NCI-H187 treated with DMSO at 0.1 percent for 48 hours (cell line): ENCODE measurements around the gene ITLN2.
"Not testable (repeated sequence)": the region's sequence is repeated elsewhere in the genome, so short reads cannot be mapped to it uniquely, and the experiment has no call there.

ENCODE experiments used
- DNase-seq: peaks from one replicate; lab custom pipeline; 2025; lab: John Stamatoyannopoulos, UW

Gene ITLN2

DNA sequence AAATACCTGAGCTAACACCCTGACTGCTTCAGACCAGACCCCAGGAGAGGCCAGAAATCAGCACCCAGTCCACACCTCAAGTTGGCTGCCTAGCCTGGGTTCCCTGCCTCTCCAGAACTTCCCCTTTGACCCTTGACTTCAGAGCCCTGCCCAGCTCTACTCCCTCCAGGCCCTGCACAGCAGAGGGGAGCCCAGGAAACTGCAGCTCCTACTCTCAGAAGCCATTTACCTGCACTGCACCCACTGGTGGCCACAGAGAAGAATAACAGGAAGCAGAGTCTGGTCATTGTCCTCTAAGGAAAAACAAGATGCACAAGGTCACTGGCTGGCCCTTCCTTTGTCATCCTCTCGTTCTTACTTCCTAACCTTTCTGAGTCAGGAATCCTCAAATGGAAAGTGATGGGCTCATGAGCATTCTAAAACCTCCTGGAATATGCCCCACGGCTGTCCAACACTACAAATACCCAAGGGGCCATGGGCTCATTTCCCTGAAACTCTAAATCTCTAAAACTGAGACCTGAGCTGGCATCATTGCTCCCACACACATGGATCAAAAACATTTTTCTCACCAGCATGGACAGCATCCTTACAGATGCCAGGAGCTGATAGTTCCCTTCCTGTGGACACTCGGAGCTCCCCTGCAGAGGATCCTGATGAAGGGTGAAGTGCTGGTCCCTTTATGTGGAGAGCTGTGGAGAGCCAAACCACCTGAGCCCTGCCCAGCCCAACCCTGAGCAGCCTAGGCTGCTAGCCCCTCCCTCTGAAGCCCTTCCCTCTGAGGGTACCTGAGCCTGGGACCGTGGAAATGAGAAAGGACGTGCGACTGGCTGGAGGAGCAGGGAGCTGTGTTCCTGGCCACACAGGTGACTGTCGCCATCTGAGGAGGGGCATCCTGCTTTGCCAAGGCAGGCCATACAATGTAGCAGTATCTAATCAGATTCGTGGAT, at the start of gene ITLN2:
Gene ITLN2 (minus strand): TSS at position 652 of the 947 bp plus-strand sequence. CDS start 68 bp downstream, at position 584.
- no peak for DNase-seq

DNA sequence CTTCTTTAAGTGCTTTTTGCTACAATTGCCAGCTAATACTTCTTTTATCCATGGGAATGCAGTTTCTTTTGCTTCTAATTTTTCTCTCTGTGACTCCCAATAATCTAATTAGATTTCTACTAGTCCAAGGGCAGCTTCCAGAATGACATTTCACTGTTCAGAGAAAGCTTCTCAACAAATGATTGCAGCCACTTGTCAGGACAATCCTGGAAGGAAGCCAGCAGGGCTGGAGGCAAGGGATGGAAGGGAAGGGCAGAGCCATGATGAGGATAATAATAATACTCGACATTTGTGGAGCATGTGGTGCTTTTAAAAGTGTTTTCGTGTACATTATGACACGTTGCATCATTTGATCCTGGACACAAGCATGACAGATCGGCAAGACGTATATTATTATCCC, 46.9 kb upstream of the ITLN2 start:
- no peak for DNase-seq

- no peak for DNase-seq
Measured at GRCh38 chr1:161000736-161001480, 46.3 kb upstream of the ITLN2 start.

- DNase-seq = no peak
Measured at GRCh38 chr1:160999376-160999775, 44.8 kb upstream of the ITLN2 start.

GRCh38 chr1:160997323-160998038, 42.9 kb upstream of the ITLN2 start:
- DNase-seq = no peak

GRCh38 chr1:160996178-160996577, 41.6 kb upstream of the ITLN2 start:
- DNase-seq = no peak

- no peak for DNase-seq
Measured at GRCh38 chr1:160993544-160994193, 39.1 kb upstream of the ITLN2 start.

DNA sequence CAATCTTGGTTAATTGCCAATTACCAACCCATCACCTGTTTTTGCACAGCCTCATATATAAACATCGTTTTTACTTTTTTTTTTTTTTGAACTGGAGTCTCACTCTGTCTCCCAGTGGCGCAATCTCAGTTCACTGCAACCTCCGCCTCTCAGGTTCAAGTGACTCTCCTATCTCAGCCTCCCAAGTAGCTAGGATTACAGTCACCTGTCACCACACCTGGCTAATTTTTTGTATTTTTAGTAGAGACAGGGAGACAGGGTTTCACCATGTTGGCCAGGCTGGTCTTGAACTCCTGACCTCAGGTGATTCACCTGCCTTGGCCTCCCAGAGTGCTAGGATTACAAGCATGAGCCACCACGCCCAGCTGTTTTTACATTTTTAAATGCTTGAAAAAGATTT, 37.4 kb upstream of the ITLN2 start:
- not testable (repeated sequence) for DNase-seq

DNA sequence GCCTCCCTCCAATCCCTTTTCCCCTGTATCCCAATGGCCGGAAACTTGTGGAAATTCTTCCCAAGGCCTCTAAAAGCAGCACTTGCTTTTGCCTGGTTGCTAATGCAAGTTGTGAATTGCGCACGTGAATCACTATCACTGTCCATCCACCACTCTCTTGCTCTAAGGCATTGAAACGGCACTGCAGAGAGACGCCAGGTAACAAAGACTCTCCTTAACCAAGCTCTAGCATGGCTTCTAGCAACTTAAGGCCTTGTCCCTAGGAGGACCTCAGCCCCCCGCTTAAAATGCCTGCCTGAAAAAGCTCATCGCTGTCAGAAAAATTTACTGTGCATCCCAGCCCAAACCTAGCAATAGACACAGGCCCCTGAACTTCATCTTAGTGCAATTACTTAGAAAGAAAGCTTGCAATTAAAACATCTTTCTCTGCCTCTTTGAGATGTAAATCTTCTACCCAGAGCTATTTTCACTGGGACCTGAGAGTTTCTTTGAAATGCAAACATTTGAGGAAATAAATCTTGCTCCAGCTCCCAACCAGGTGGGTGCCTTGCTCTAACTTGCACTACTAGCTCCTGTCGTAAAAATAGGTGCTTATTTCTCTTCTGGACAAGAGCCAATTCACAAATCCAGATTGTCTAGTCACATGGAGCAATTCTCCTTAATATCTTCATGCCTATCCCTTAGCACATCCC, 32.9 kb upstream of the ITLN2 start:
- DNase-seq = no peak

GRCh38 chr1:160985723-160986122, 31.1 kb upstream of the ITLN2 start:
- no peak for DNase-seq

- no peak for DNase-seq
Measured at GRCh38 chr1:160981584-160982411, 27.2 kb upstream of the ITLN2 start.

DNA sequence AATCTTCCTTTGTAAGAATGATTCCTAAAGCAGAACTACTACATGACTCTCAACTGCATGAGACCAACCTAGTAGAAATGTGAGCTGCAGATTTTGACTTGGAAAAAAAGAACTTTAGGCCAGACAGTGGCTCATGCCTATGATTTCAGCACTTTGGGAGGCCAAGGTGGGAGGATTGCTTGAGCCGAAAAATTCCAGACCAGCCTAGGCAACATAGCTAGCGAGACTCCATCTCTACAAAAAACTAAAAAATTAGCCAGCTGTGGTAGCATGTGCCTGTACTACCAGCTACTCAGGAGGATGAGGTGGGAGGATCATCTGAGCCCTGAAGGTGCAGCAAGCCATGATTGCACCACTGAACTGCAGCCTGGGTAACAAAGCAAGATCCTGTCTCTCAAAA, 24.7 kb upstream of the ITLN2 start:
- DNase-seq = no peak

DNA sequence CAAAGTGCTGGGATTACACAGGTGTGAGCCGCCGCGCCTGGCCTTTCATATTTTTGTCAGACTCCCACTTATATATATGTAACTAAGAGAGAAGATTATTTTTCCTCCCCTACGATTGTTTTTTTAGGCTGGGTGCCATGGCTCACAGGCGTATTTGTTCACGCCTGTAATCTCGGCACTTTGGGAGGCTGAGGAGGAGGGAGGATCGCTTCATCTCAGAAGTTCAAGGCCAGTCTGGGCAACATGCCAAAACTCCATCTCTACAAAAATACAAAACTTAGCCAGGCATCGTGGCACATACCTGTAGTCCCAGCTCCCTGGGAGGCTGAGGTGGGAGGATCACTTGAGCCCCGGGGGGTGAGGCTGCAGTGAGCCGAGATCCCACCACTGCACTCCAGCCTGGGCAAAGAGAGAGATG, 23.9 kb upstream of the ITLN2 start:
- no peak for DNase-seq

- no peak for DNase-seq
Measured at GRCh38 chr1:160975026-160975425, 20.4 kb upstream of the ITLN2 start.

DNA sequence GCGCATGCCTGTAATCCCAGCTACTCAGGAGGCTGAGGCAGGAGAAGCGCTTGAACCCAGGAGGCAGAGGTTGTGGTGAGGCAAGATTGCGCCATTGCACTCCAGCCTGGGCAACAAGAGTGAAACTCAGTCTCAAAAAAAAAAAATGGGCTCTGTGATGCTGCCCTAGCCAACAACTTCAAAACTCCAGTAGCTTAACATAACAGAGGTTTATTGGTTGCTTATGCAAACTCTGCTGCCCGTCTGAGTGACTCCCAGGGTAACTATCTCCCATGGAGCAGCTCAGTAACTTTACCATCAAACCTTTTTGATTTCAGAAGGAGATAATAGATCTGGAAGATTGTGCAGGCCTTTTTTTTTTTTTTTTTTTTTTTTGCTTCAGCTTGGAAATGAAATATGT, 18.9 kb upstream of the ITLN2 start:
- no peak for DNase-seq

GRCh38 chr1:160972939-160973338, 18.3 kb upstream of the ITLN2 start:
- DNase-seq = no peak

GRCh38 chr1:160971618-160972056, 17.0 kb upstream of the ITLN2 start:
- no peak for DNase-seq

DNA sequence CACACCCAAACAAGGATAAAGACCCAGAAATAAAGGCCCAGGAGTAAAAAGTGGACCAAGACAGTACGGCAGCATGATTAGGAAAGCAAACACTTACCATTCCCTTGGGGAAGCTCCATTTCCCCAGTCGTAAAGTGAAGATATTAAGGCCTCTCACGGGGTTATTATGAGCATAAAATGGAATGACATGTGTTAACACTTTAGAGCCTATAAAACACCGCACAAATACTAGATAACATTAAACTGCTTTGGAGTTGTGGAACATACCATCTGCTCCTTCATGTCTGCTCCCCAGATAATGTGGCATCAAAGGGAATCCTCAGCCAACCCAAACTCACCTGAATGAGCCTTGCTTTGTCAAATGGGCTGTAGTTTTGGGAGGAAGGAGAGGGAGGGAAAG, 8.9 kb upstream of the ITLN2 start:
- DNase-seq = peak; percentile 69

DNA sequence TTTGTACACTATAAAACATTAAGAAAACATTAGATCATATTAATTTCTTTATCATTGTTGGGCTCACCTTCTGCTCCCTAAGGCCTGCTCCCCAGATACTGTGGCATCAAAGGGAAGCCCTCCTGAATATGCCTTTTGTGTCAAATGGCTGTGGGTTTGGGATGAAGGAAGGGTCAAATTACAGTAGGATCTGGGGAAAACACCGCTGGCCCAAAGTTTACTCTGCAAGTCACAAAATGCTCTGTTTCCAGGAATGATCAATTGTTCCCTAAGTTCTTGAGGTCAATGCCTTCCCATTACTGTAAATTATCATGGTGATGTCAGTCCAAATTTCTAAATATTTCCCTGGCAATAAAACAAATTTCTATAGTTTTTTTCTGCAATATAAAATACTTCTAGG, 6.8 kb upstream of the ITLN2 start:
- DNase-seq = no peak

DNA sequence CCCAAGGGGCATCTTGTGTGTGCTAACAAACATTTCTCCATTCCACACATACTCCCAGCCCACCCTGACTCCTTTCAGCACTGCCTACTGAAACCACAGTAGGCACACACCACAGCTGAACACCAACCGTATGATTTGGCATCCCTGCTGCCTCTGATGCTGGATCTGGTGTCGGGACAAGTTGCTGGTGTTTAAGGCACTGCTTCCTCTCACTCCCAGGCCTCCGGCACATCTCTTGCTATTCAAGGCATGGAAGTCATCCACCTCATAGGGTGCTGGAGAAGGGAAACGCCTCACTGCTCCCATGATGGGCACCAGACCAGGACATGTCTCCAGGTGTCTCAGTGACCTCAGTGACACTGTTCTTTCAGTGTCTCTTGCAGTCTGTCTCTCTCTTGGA, 2.4 kb upstream of the ITLN2 start:
- no peak for DNase-seq
